ENCODE data around the gene ZNF674.

The ZNF674 gene

GRCh38 chrX:46576458-46576857, 31.2 kb upstream of the ZNF674 start:
- peaks cover 34% of the 10 kb centered on the region for H3K4me1 ChIP-seq (ENCODE audit: low read length)
- H3K36me3 ChIP-seq (replicated peaks; ENCODE audit: low read depth, low read length): peaks cover 5% of the 10 kb centered on the region
- H3K9ac ChIP-seq (ENCODE audit: low read length): no peak overlapping the region
- H3K4me2 ChIP-seq (ENCODE audit: low read length): peak overlapping the region; percentile 99
- H3K79me2 ChIP-seq (ENCODE audit: low read length): no peaks in the 10 kb centered on the region
- peak overlapping the region; percentile 91 for H3K4me3 ChIP-seq (ENCODE audit: low read length)
- TF ChIP-seq EZH2phosphoT487 (IDR thresholded peaks at IDR 0.05; ENCODE audit: low read depth) (no peak), CTCF (IDR thresholded peaks at IDR 0.05; ENCODE audit: low read depth, low read length) (no peak)
- peaks cover 9% of the 10 kb centered on the region; the same call in 1 of the 2 replicates for H4K20me1 ChIP-seq (ENCODE audit: insufficient read depth, low read length)
- H3K27me3 ChIP-seq (ENCODE audit: low read depth, low read length): peaks cover 6% of the 10 kb centered on the region; the same call in 1 of the 2 replicates
- H3K27ac ChIP-seq (ENCODE audit: low read length): no peak overlapping the region
- no peak overlapping the region for H2AFZ ChIP-seq (ENCODE audit: low read depth, low read length)
- H3K9me3 ChIP-seq (ENCODE audit: insufficient read depth, low read length): no peaks in the 10 kb centered on the region

GRCh38 chrX:46575991-46576392, 30.8 kb upstream of the ZNF674 start:
- peak overlapping the region; percentile 99 for H3K4me2 ChIP-seq (ENCODE audit: low read length)
- H3K36me3 ChIP-seq (replicated peaks; ENCODE audit: low read depth, low read length): peaks cover 5% of the 10 kb centered on the region
- peaks cover 6% of the 10 kb centered on the region; the same call in 1 of the 2 replicates for H3K27me3 ChIP-seq (ENCODE audit: low read depth, low read length)
- peak overlapping the region; percentile 77; the same call in 1 of the 2 replicates for H3K9ac ChIP-seq (ENCODE audit: low read length)
- TF ChIP-seq EZH2phosphoT487 (IDR thresholded peaks at IDR 0.05; ENCODE audit: low read depth): no peak
- TF ChIP-seq CTCF (IDR thresholded peaks at IDR 0.05; ENCODE audit: low read depth, low read length): no peak
- peaks cover 38% of the 10 kb centered on the region for H3K4me1 ChIP-seq (ENCODE audit: low read length)
- H3K27ac ChIP-seq (ENCODE audit: low read length): no peak overlapping the region
- H2AFZ ChIP-seq (ENCODE audit: low read depth, low read length): no peak overlapping the region
- H4K20me1 ChIP-seq (ENCODE audit: insufficient read depth, low read length): peaks cover 9% of the 10 kb centered on the region; the same call in 1 of the 2 replicates
- H3K4me3 ChIP-seq (ENCODE audit: low read length): peak overlapping the region; percentile 91
- H3K9me3 ChIP-seq (ENCODE audit: insufficient read depth, low read length): no peaks in the 10 kb centered on the region
- no peaks in the 10 kb centered on the region for H3K79me2 ChIP-seq (ENCODE audit: low read length)

GRCh38 chrX:46575586-46575985, 30.4 kb upstream of the ZNF674 start:
- Histone ChIP-seq H3K79me2 (ENCODE audit: low read length) (no peaks in the 10 kb centered on the region), H3K4me3 (ENCODE audit: low read length) (peak overlapping the region; percentile 91), H3K9me3 (ENCODE audit: insufficient read depth, low read length) (no peaks in the 10 kb centered on the region), H3K36me3 (replicated peaks; ENCODE audit: low read depth, low read length) (peaks cover 5% of the 10 kb centered on the region), H3K9ac (ENCODE audit: low read length) (peak overlapping the region; percentile 77; the same call in 1 of the 2 replicates), H3K27ac (ENCODE audit: low read length) (no peak overlapping the region), H4K20me1 (ENCODE audit: insufficient read depth, low read length) (peaks cover 9% of the 10 kb centered on the region; the same call in 1 of the 2 replicates), H3K4me1 (ENCODE audit: low read length) (peaks cover 41% of the 10 kb centered on the region), H3K27me3 (ENCODE audit: low read depth, low read length) (peaks cover 6% of the 10 kb centered on the region; the same call in 1 of the 2 replicates), H2AFZ (ENCODE audit: low read depth, low read length) (no peak overlapping the region), H3K4me2 (ENCODE audit: low read length) (peak overlapping the region; percentile 99)
- TF ChIP-seq CTCF (IDR thresholded peaks at IDR 0.05; ENCODE audit: low read depth, low read length): no peak

- H3K4me2 ChIP-seq (ENCODE audit: low read length): peak overlapping the region; percentile 99
- peak overlapping the region; percentile 57; the same call in 1 of the 2 replicates for H2AFZ ChIP-seq (ENCODE audit: low read depth, low read length)
- H3K9ac ChIP-seq (ENCODE audit: low read length): peak overlapping the region; percentile 77
- H3K4me3 ChIP-seq (ENCODE audit: low read length): peak overlapping the region; percentile 91
- TF ChIP-seq EZH2phosphoT487 (IDR thresholded peaks at IDR 0.05; ENCODE audit: low read depth) (no peak), CTCF (IDR thresholded peaks at IDR 0.05; ENCODE audit: low read depth, low read length) (0 out of 2 replicates have a peak, but pooled peaks have one; percentile 2)
- peaks cover 5% of the 10 kb centered on the region for H3K36me3 ChIP-seq (replicated peaks; ENCODE audit: low read depth, low read length)
- peaks cover 6% of the 10 kb centered on the region; the same call in 1 of the 2 replicates for H3K27me3 ChIP-seq (ENCODE audit: low read depth, low read length)
- H3K9me3 ChIP-seq (ENCODE audit: insufficient read depth, low read length): no peaks in the 10 kb centered on the region
- peaks cover 9% of the 10 kb centered on the region; the same call in 1 of the 2 replicates for H4K20me1 ChIP-seq (ENCODE audit: insufficient read depth, low read length)
- peaks cover 41% of the 10 kb centered on the region for H3K4me1 ChIP-seq (ENCODE audit: low read length)
- H3K79me2 ChIP-seq (ENCODE audit: low read length): no peaks in the 10 kb centered on the region
- H3K27ac ChIP-seq (ENCODE audit: low read length): no peak overlapping the region
Measured at GRCh38 chrX:46574774-46575381, 29.7 kb upstream of the ZNF674 start.
